Fibroblast of villous mesenchyme (primary cell): ENCODE results near the gene UBXN6. TPM values are rescaled to one million over a fixed set of nuclear protein-coding genes. Genes with fewer than 3 reads are reported as not detected.

Source experiments
- DNase-seq: peaks from one replicate; pipeline ENCODE4 v3.0.0-alpha.2; 2010; ENCODE audit warnings: low read depth
- H3K4me3 ChIP-seq: 2 replicates; pipeline ENCODE4 v1.5.1; 2011; ENCODE audit warnings: low read depth, mild to moderate bottlenecking, low read length
- CTCF ChIP-seq: IDR thresholded peaks from 2 replicates; pipeline ENCODE4 v1.5.1; 2012; ENCODE audit warnings: low read depth, mild to moderate bottlenecking, low read length; ENCODE audit not compliant: insufficient read depth
- total RNA-seq: library from RNA; depleted of rRNA; stranded (reverse); fragments of >200 nt; gene quantifications from 2 replicates; pipeline ENCODE4 v1.2.3, GENCODE V29; 2012

Gene UBXN6
- total RNA-seq, 1 donor = 104 TPM

GRCh38 chr19:4503825-4504170, 46.2 kb upstream of the UBXN6 start:
- no peak overlapping the region for H3K4me3 ChIP-seq
- no peak for TF ChIP-seq CTCF
- no peak for DNase-seq

GRCh38 chr19:4503132-4503824, 45.7 kb upstream of the UBXN6 start:
- TF ChIP-seq CTCF = no peak
- H3K4me3 ChIP-seq = no peak overlapping the region
- DNase-seq = no peak

GRCh38 chr19:4502282-4503131, 44.9 kb upstream of the UBXN6 start:
- H3K4me3 ChIP-seq = no peak overlapping the region
- no peak for TF ChIP-seq CTCF
- DNase-seq = no peak

- H3K4me3 ChIP-seq = no peak overlapping the region
- TF ChIP-seq CTCF = no peak
- no peak for DNase-seq
These were observed 44.1 kb upstream of the UBXN6 start for GRCh38 chr19:4501691-4502090.

- DNase-seq = no peak
- no peak for TF ChIP-seq CTCF
- no peak overlapping the region for H3K4me3 ChIP-seq
These were observed 43.4 kb upstream of the UBXN6 start for GRCh38 chr19:4500841-4501591.

- H3K4me3 ChIP-seq = no peak overlapping the region
- DNase-seq = no peak
- no peak for TF ChIP-seq CTCF
These were observed 42.3 kb upstream of the UBXN6 start for GRCh38 chr19:4499855-4500254.
